SIG-M5 (cell line): ENCODE data around the gene ABI1.
A peak's percentile ranks its signal among the peaks of the same experiment; 100 is the strongest.
"Not testable (repeated sequence)": the region's sequence is repeated elsewhere in the genome, so short reads cannot be mapped to it uniquely, and the experiment has no call there.

ENCODE experiments used
- DNase-seq: peaks from one replicate; lab custom pipeline; 2025; lab: John Stamatoyannopoulos, UW

The ABI1 gene

GRCh38 chr10:26860443-26861204 is at the start of gene ABI1:
ABI1 (minus strand) TSS chr10:26860958; CDS start chr10:26860863, 95 bp downstream.
- peak; percentile 77 for DNase-seq

DNA sequence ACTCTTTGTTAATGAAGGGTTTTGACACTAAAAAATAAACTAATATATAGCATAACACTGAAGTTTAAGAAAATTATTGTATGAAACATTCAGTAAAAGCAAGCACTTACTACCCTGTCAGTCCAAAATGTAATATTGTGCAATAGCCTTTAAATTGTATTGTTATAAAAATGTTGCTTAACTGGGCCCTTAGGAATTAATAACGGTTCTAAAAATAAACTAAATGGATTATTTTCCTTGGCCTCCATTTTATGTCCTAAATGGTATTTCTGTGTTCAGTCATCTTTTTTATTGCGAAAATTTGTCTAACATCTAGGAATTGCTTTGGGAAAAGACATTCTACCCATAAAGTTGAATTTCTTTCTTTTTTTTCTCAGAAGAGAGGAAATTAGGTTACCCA is 49.0 kb upstream of the ABI1 start:
- no peak for DNase-seq

- DNase-seq: not testable (repeated sequence)
Observed at GRCh38 chr10:26905253-26905781, 44.6 kb upstream of the ABI1 start.

GRCh38 chr10:26903431-26904217 is 42.9 kb upstream of the ABI1 start:
- DNase-seq: no peak

- DNase-seq: not testable (repeated sequence)
Observed at GRCh38 chr10:26892306-26892923, 31.7 kb upstream of the ABI1 start.

- DNase-seq: no peak
Observed at GRCh38 chr10:26890956-26891355, 30.2 kb upstream of the ABI1 start.

DNA sequence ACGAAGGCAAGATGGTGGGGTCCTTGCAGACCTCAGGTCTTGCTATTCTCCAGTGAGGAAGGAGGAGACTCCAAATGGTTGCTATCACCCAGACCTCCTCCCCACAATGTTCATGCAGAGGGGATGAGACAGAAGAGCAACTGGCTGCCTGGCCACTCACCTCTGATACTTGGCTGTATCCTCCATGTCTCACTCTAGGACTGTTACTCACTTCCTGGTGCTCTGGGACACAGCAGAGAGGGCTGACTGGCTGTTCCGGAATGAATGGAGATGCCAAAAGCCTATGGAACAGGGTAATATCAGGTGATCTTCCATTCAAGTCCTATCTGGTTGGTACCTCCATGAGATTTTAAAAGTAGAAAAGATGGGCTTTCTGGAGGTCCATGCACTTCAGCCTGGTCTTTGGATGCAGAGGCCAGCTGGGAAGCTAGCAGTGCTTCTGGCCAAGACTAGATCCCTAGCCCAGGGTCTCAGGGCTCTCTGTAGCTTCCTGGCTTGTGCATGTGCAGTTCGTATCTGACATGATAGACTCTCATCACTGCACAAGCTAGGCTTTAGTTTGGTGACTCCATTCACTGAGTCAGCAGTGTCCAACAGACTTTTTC is 27.0 kb upstream of the ABI1 start:
- no peak for DNase-seq

DNA sequence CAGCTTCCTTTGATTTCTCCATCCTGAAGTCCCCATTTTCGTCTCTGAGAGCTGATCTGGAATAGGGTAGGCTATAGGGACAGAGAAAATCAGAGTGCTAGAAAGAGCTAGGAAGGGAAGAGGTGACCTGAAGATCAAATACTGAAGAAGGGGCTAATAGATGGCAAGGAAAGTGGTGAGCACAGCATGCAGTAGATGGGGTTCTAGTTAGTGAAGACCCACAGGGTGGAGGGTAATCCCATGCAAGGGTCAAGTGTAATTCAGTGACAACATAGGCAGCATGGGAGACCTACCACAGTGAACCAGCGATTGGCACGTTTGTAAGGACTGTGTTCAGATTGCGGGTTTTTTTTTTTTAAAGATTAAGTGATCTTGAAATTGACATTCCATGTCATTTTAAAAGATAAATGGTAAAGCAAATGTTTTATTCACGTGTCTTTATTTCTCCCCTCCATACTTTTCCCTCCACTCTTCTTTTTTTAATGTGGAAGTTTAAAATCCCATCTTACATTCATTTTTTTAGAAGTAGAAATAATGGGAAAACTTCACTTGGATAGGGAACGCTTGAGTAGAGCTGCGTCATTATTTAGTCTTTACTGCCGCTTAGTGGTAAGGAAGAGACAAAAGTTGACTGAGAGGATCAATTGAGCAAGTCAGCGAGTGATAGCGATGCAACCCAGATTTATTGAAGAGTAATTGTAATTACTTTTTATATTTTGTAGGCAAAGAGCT is 21.0 kb upstream of the ABI1 start:
- no peak for DNase-seq

GRCh38 chr10:26879744-26880143 is 19.0 kb upstream of the ABI1 start:
- no peak for DNase-seq

- no peak for DNase-seq
Observed at GRCh38 chr10:26870766-26871165, 10.0 kb upstream of the ABI1 start.

DNA sequence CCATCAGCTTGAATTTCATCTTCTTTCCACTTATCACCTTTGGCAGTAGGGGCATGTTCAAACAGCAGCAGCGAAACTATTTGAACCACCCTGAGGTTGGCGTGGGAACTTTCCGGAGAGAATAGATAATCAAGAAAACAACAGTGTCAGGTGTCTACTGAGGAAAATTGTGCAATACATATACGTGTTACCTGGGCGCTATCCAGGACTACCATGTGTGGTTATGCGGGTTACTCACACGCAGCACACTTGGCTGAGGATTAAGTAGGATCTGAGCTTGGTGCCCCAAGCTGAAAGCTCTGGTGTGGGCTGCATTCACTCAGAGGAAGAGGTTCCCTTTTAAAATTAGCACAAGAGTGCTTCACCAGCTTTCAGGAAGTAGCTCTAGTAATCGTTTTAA is 8.8 kb upstream of the ABI1 start:
- DNase-seq: no peak

DNA sequence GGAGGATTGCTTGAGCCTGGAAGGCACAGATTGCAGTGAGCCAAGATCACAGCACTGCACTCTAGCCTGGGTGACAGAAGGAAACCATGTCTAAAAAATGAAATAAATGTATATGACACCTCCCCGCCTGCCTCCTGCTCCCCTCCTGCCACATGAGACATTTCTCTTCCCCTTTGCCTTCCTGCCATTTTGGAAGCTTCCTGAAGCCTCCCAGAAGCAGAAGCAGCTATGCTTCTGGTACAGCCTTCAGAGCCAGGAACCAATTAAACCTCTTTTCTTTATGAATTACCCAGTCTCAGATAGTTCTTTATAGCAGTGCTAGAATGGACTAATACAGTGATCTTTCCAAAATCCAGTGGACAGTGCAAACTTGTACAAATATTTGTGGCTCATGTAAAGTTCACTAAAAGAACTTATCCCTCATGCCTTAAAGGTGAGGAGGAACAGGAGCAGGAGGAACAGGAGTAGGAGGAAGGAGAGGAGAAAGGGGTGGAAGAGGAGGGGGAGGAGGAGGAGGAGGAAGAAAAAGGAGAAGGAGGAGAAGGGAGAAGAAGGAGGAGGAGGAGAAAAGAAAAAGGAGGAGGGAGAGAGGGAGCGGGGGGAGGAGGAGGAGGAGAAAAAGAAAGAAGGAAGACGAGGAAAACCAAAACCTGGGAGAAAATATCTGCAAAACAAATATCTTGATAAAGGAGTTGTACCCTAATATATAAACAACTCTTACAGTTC is 2.8 kb upstream of the ABI1 start:
- no peak for DNase-seq

DNA sequence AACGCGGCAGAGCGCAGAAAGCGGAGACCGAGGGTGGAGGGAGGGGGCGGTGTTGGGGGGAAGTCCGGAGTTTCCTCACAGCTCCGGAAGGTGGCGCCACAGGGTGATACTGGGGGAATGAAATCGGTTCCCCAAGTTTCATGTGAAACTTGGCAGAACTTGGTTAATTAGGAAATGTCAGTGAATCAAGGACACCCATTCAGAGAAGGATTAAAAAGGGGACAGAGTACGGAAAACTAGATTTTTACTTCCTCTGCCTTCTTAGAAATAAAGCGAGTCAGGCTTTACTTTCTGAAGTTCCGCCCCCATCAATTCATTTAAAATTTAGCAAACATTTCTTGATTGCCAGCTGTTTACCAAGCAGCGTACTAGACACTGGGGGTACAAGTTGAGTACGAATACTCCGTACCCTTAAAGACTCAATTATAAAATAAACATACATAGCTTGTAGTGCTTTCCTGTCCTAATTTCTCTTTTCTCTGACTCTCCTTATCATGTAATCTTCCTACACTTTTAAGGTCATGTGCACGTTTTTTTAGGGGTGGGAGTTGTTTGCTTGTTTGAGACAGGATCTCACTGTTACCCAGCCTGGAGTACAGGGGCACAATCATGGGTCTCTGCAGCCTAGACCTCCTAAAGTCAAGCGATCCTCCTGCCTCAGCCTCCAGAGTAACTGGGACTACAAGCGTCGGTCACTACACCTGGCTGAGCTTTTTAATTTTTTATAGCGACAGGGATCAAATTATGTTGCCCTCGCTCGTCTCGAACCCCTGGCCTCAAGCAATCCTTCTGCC is 644 bp upstream of the ABI1 start:
- DNase-seq: no peak

DNA sequence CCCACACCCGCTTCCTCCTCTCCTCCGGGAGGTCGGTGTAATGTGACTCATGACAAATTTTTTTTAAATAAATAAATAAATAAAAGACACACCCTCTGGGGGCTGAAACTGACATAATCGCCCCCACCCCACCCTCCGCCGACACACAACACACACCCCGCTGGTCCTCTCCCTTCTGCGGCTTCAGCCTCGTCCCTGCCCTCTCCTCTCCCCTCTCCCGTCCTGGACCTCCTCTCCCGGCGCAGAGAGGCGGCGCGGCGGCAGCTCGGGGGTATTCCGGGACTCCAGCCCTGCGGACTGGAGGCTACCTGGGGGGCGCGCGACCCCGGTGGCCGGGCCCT is 686 bp downstream of the ABI1 start:
- DNase-seq: no peak

DNA sequence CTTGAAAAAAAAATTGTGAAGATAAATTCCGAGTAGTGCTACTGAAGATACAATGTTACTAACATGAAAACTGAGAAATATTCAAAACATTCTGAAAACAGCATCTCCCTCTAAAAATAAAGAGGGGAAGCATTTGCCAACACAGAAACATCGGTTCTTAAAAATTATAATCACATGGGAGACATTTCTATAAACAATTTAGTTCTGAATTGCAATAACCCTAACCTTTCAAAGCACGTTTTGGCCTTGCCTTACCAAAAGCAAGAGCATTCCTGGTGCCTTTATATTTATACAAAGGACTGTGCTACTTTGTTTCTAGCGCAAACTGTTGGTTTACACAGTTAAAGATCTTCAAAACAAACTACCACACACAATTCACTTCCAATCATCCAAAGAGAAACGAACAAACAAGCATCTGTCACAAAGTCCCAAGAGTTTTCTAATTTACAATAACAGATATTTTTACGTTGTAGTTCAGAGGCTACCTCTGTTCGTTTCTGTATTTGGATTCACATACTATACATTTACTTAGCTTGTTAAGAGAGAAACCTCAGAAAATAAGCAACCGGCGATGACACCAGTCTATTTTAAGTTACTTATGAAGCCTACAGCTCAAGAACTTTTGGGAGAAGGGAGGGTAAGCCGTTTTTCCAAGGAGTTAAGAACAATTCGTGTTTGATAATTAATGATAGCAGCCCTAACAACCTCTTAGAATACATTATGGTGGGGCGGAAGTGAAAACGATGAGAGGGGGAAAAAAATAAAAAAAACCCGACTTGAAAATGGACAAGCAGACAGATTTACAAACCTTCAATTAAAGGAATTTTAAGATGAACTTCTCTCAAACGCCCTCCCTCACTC is 1.3 kb downstream of the ABI1 start:
- DNase-seq: no peak

DNA sequence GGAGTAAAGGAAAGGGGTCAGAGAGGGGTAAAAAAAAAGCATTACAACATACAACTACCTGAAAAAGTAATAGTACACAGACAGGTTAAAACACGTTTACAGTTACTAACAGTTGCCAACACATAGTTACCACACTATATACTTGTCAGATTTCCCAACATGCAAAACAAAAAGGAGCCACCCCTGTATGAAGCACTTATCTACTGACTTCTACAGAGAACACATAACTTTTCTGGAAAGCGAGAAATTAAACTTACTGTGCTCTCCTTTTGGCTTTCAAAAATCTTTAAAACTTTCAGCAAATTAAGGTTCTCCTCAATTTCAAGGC is 2.1 kb downstream of the ABI1 start:
- DNase-seq: no peak

- DNase-seq: no peak
Observed at GRCh38 chr10:26857991-26858706, 2.6 kb downstream of the ABI1 start.

- DNase-seq: not testable (repeated sequence)
Observed at GRCh38 chr10:26857553-26857952, 3.2 kb downstream of the ABI1 start.

- no peak for DNase-seq
Observed at GRCh38 chr10:26855186-26855585, 5.6 kb downstream of the ABI1 start.
